ENCODE data around the gene PUS7.
"Not testable (repeated sequence)": the region's sequence is repeated elsewhere in the genome, so short reads cannot be mapped to it uniquely, and the experiment has no call there.

The PUS7 gene

GRCh38 chr7:105438254-105438653, 83.8 kb downstream of the PUS7 start:
- H3K4me1 ChIP-seq (ENCODE audit: insufficient read depth, low read length, severe bottlenecking) = peaks cover 6% of the 10 kb centered on the region
- no peak overlapping the region for H3K27ac ChIP-seq (ENCODE audit: low read depth, low read length, poor library complexity, severe bottlenecking)
- no peaks in the 10 kb centered on the region for H3K79me2 ChIP-seq (ENCODE audit: insufficient read depth, low read length)
- H3K9me2 ChIP-seq (ENCODE audit: low read depth, low read length) = no peaks in the 10 kb centered on the region
- no peak overlapping the region for H3K9ac ChIP-seq (ENCODE audit: low read length)
- H3K36me3 ChIP-seq (ENCODE audit: insufficient read depth, low read length) = no peaks in the 10 kb centered on the region
- H3K4me3 ChIP-seq (ENCODE audit: low read depth, low read length, poor library complexity, severe bottlenecking) = no peak overlapping the region
- no peak overlapping the region for H3K4me2 ChIP-seq (ENCODE audit: low read length)
- TF ChIP-seq CTCF (IDR thresholded peaks at IDR 0.05; ENCODE audit: low read length) = no peak
- no peak for TF ChIP-seq EZH2 (IDR thresholded peaks at IDR 0.05; ENCODE audit: borderline replicate concordance, low read length)
- H2AFZ ChIP-seq (ENCODE audit: low read length) = no peak overlapping the region
- H3K27me3 ChIP-seq (ENCODE audit: insufficient read depth, low read length) = no peaks in the 10 kb centered on the region
- H4K20me1 ChIP-seq (ENCODE audit: insufficient read depth, low read length) = no peaks in the 10 kb centered on the region
- H3K9me3 ChIP-seq (ENCODE audit: low read length) = no peaks in the 10 kb centered on the region
- no peaks in the 10 kb centered on the region for H3F3A ChIP-seq (ENCODE audit: insufficient read depth, low read length)

GRCh38 chr7:105437356-105437755, 84.7 kb downstream of the PUS7 start:
- not testable (repeated sequence) for H3K4me1 ChIP-seq (ENCODE audit: insufficient read depth, low read length, severe bottlenecking); H3K79me2 ChIP-seq (ENCODE audit: insufficient read depth, low read length); H3K27ac ChIP-seq (ENCODE audit: low read depth, low read length, poor library complexity, severe bottlenecking); H4K20me1 ChIP-seq (ENCODE audit: insufficient read depth, low read length); H3K36me3 ChIP-seq (ENCODE audit: insufficient read depth, low read length); H2AFZ ChIP-seq (ENCODE audit: low read length); H3K9ac ChIP-seq (ENCODE audit: low read length); H3K4me3 ChIP-seq (ENCODE audit: low read depth, low read length, poor library complexity, severe bottlenecking); H3K9me3 ChIP-seq (ENCODE audit: low read length); H3F3A ChIP-seq (ENCODE audit: insufficient read depth, low read length); H3K4me2 ChIP-seq (ENCODE audit: low read length); H3K27me3 ChIP-seq (ENCODE audit: insufficient read depth, low read length); H3K9me2 ChIP-seq (ENCODE audit: low read depth, low read length)

- Histone ChIP-seq H3K27ac (ENCODE audit: low read depth, low read length, poor library complexity, severe bottlenecking) (no peak overlapping the region), H3K4me1 (ENCODE audit: insufficient read depth, low read length, severe bottlenecking) (no peaks in the 10 kb centered on the region), H4K20me1 (ENCODE audit: insufficient read depth, low read length) (no peaks in the 10 kb centered on the region), H3K79me2 (ENCODE audit: insufficient read depth, low read length) (no peaks in the 10 kb centered on the region), H3K9me2 (ENCODE audit: low read depth, low read length) (no peaks in the 10 kb centered on the region), H3K9me3 (ENCODE audit: low read length) (no peaks in the 10 kb centered on the region), H3K36me3 (ENCODE audit: insufficient read depth, low read length) (no peaks in the 10 kb centered on the region), H3K9ac (ENCODE audit: low read length) (no peak overlapping the region), H3K4me2 (ENCODE audit: low read length) (no peak overlapping the region), H3F3A (ENCODE audit: insufficient read depth, low read length) (no peaks in the 10 kb centered on the region; the same call in 1 of the 2 replicates), H3K4me3 (ENCODE audit: low read depth, low read length, poor library complexity, severe bottlenecking) (no peak overlapping the region), H3K27me3 (ENCODE audit: insufficient read depth, low read length) (no peaks in the 10 kb centered on the region), H2AFZ (ENCODE audit: low read length) (no peak overlapping the region)
- TF ChIP-seq EZH2 (IDR thresholded peaks at IDR 0.05; ENCODE audit: borderline replicate concordance, low read length) (no peak), CTCF (IDR thresholded peaks at IDR 0.05; ENCODE audit: low read length) (peak; percentile 75)
Measured at GRCh38 chr7:105429746-105430612, 92.1 kb downstream of the PUS7 start.
